WI38 (cell line): ENCODE data around the gene PLA2G4D.

Source experiments
- H3K4me3 ChIP-seq: 2 replicates; pipeline ENCODE4 v1.5.1; 2011; ENCODE audit warnings: low read depth, mild to moderate bottlenecking, control low read depth, low read length
- TF ChIP-seq, protein P1 (sequence below): IDR thresholded peaks from 2 replicates; pipeline ENCODE4 v1.5.1; 2012; ENCODE audit warnings: low read depth, mild to moderate bottlenecking, control low read depth, low read length

Gene PLA2G4D

DNA sequence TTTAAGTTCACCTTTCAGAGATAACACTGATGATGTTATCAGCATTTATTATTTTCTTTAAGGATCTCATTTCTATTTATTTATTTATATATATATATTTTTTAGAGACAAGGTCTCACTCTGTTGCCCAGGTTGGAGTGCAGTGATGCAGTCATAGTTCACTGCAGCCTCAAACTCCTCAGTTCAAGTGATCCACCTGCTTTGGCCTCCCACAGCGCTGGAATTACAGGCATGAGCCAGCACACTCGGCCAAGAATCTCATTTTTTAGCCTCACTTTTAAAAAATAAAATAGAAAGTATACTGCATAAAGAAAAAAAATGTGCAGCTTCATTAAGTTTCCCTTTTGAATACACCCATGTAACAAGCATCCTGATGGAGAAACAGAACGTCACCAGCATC, 35.6 kb downstream of the PLA2G4D start:
- TF ChIP-seq, protein P1, sequence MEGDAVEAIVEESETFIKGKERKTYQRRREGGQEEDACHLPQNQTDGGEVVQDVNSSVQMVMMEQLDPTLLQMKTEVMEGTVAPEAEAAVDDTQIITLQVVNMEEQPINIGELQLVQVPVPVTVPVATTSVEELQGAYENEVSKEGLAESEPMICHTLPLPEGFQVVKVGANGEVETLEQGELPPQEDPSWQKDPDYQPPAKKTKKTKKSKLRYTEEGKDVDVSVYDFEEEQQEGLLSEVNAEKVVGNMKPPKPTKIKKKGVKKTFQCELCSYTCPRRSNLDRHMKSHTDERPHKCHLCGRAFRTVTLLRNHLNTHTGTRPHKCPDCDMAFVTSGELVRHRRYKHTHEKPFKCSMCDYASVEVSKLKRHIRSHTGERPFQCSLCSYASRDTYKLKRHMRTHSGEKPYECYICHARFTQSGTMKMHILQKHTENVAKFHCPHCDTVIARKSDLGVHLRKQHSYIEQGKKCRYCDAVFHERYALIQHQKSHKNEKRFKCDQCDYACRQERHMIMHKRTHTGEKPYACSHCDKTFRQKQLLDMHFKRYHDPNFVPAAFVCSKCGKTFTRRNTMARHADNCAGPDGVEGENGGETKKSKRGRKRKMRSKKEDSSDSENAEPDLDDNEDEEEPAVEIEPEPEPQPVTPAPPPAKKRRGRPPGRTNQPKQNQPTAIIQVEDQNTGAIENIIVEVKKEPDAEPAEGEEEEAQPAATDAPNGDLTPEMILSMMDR: no peak
- H3K4me3 ChIP-seq: no peak overlapping the region

DNA sequence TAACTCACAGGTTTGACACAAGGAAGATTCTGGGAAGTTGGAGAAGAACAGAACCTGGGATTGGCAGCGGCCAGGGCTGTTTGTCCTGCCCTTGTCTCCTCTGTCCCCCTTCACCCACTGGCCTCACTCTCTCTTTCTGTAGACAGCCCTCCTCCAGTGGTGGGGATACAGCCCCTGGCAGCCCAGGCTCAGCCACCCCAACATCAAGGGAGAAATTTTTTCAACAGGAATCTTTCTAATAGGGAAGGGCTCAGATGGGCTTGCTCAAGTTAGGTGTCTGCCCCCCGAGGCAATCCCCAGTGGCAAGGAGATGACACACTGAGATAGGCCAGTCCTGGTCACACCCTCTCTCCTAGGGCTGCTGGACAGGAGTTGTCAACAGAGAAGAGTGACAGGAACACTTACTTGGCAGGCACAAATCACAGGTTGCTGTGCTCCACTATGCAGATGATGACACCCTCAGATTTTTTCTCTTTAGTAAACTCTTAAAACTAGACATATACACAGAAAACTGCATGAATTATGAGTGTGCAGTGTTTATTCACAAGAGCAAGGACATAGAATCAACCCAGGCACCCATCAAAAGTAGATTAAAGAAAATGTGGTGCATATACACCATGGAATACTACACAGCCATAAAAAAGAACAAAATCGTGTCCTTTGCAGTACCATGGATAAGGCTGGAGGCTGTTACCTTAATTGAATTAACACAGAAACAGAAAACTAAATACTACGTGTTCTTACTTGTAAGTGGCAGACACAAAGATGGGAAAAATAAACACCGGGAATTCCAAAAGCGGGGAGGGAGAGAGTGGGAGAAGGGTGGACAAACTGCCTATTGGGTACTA, 36.3 kb downstream of the PLA2G4D start:
- no peak overlapping the region for H3K4me3 ChIP-seq
- TF ChIP-seq, protein P1: no peak

DNA sequence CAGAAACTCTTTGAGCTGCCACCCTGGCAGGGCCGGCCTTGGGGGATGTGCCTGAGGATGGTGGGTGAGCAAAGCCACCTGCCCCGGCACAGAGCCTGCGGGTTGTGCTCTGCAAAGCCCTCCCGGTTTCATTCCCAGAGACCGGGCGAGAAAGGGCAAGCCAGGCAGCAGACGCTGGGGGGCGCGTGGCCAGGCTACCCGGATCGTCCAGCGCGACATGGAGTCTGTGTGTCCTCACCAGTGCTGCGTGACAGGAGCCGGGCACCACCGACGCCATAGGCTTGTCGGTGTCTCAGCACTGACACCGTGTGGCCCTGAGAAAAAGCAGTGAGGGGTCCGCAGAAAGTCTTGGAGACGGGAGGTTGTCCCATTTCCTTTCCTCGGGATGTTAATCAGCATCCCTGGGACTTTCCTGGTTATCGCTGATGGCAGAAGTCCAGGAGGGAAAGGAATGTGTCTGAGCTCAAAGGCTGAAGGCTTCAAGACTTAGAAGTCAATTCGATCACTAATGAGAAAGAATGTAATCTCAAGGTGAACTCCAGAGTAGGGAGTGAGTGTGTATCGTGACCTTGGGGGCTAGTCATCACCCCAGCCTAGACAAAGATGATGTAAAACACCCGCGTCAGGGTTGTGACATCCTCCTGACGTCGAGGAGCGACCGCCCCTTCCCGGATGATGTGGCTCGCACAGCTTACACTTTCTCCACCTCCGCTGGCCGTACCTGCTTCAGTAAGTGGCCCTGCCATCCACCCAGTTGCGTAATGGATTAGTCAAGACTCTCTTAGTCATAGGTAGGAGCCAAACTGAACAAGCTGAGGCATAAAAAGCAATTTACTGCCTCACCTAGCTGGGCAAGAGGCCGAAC, 37.2 kb downstream of the PLA2G4D start:
- peak overlapping the region; percentile 32 for H3K4me3 ChIP-seq
- TF ChIP-seq, protein P1: peak; percentile 55

DNA sequence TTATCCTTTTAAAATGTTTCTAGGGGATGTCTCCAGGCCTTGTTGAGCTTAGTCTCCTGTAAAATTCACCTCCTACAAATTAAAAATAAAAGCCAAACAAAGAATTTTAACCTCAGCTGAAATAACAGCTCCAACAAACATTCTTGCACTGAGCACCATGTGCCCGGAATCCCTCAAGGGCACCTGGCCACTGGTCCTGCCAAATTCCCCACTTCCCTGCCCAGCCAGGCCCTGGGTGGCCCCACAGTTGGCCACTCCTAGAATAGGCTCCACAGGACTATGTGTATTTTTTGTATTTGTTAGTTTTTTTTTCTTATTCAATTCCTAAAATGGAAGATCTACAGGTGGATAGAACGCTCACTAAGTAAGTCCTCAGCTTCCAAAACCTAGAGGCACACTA, 40.4 kb downstream of the PLA2G4D start:
- TF ChIP-seq, protein P1: no peak
- H3K4me3 ChIP-seq: no peak overlapping the region

GRCh38 chr15:42053010-42053409, 41.4 kb downstream of the PLA2G4D start:
- TF ChIP-seq, protein P1: no peak
- no peak overlapping the region for H3K4me3 ChIP-seq

- TF ChIP-seq, protein P1: no peak
- no peak overlapping the region for H3K4me3 ChIP-seq
Measured at GRCh38 chr15:42050484-42051255, 43.7 kb downstream of the PLA2G4D start.
